Raji (cell line): Measurements from ENCODE around the gene RAD21L1.

Experiments used
- POLR2A ChIP-seq: IDR thresholded peaks from 2 replicates; pipeline ENCODE4 v1.6.1; 2011; ENCODE audit warnings: low read depth, low read length, control low read depth; ENCODE audit not compliant: insufficient read depth

RAD21L1 gene

DNA sequence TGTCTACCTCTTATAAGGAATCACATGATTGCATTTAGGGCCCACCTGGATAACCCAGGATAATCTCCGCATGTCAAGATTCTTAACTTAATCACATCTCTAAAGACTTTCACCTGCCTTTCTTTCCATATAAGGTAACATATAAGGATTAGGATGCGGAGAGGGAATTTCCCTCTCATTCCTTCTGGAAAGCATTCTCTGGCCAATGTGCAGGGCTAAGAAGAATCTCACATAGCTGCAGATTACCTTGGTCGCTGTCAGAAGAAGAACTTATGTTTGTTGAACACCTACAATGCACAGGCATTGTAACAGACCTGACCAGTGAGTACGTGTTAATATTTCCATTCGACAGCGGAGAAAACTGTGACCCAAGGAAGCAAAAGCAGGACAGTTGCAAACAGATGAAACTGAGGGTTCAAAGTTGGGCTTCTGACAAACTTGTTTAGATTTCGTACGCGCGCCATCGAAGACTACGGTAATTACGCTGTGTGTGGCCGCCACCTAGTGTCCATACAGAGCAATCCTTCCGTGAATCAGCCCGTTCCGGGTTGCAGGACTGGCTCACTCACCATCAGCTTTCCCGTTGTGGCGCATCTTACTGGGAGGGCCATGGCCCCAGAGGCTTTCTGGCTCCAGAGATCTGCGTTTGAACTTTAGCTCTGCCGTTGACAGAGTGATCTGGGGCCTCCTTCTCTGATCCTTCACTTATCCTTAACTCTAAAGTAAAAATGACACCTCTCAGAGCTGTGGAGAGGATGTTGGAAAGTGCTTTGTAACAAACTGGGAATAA lies 13.0 kb upstream of the RAD21L1 start:
- no peak for TF ChIP-seq POLR2A

DNA sequence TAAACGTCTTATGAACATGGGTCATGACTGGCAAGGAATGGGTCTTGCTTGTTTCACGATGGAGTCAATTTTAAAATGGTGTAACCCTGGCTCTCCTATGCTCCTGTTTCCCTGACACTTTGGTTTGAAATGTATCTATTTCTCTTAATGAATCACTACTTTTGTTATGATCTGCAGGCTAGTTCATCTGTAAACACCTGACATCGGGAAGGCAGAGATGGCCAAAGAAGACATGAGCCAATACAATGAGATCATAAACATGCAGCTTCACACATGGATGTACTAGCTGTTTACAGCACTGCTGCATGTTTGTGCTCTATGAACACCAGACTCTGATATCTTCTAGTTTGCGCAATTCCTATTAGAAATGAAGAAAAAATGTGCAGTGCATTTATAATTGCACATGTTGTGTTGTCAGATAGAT lies 11.0 kb upstream of the RAD21L1 start:
- no peak for TF ChIP-seq POLR2A

DNA sequence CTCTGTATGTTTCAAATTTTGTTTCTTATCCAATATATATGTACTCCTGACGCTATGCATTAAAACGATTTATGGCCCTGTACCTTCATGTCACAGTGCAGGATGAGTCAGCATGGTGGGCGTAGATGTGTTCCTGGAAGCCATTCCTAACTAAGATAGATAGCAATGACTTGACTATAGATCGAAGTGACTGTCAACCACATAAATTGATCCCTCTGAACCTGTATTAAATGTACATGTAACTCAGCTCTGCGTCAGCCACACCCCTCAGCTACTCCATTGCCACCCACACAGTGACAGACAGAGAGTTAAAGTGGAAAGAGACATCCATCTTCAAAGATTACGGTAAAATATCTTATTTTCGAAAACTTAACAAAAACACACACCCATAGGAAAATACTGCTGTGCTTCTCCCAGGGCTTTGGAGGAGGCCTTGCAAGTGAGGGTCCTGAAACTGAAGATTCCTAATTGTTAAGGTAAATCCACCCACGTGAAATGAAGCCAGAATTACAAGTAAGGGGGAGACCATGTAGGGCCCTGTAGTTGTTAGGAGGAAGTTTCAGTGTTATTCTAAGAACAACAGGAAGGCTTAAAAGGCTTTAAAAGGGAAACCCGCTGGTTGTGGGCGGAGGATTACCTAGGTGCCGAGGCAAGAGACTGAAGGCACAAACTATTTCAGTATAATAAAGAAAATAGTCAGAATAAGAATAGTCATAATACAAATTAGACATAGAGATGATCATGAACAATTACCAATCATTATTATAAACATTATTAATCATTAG lies 10.3 kb upstream of the RAD21L1 start:
- TF ChIP-seq POLR2A, result no peak

DNA sequence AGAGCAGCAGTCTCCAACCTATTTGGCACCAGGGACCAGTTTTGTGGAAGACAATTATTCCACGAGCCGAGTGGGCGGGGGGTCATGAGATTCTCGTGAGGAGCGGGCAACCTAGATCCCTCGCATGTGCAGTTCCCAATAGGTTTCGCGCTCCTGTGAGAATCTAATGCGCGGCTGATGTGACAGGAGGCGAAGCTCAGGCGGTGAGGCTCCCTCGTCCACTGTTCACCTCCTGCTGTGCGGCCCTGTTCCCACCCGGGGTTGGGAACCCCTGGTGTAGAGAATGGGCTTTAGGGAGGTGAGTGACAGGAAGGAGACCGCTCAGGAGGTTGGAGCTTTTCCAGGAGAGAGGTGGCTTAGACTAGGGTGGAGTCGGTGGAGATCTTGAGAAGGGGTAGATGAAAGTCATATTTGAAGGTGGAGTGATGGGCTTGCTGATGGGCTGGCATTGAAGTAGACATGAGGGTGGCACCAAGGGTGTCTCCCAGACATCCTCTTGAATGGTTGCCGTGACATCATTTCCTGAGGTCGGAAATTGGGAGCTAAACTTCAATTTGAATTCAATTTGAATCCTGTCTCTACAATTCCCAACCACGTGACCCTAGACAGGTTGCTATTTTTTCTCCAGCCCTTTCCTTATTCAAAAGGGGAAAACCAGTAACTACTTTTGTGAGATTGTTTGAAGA lies 1.5 kb upstream of the RAD21L1 start:
- TF ChIP-seq POLR2A, result no peak

DNA sequence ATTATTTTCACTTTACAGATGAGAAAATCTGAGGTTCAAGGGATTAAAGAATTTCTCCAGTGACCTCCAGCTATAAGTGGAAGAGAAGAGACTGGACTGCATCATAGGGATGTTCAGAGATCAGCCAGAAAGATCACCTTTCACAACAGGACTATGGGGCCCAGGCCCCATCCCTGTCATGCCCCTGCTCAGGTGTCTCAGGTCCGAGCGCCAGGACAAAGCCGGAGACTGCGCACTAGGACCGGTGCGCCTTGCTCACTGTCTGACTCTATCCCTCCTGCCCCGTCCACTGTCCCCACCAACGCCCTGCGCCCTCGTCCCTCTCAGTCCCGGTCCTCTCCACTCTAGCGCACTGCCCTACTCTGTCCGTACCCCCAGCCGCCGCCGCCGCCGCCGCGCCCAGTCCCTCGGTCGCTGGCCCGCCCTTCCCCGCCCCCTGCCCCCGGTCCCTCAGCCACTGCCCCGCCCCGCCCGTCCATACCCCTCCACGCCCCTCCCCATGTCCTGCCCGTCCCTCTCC lies 521 bp upstream of the RAD21L1 start:
- TF ChIP-seq POLR2A, result no peak

DNA sequence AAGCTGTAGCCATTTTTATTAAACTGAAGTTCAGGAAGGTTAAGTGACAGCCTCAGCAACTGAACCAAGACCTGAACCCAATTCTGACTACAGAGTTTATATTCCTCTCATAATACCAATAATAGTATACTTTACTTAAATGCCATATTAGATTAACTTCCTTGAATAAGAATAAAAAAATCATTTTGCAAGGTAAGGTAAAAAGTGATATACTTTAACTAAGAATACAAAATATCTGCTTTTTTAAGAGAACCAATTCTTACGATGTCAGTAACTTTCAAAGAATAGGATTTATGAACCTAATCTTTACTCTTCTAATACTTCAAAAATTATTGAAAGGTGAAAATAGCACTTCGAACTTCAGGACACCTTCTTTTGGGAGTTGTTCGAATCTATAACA lies 3.7 kb downstream of the RAD21L1 start:
- TF ChIP-seq POLR2A, result no peak

DNA sequence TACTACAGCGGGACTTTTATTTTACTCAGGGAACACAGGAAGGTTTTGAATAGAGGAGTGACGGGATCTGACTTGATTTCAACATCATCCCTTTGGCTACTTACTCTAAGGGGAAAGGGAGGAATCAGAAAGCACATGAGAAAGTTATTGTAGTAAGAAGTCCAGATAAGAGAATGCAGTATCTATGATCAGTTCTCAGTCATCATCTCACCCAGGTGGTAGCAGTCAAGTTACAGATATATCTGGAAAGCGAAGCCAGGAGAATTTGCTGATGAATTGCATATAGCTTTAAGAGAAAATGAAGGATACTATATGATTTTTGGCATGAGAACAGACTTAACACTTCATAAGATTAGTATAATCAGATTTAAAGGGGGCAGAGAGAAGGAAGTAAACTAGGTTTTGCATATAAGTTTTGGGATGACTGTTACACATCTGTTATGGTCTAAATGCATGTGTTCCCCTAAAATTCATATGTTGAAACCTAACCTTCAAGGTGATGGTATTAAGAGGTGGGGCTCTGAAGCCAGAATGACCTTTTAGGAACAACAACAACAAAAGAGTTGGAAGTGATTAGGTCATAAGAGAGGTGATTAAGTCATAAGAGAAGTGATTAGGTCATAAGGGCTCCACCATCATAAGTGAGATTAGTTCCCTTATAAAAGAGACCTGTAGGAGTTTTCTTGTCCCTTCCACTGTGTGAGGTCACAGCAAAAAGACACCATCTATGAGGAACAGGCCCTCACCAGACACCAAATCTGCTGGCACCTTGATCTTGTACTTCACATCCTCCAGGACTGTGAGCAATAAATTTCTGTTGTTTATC lies 6.7 kb downstream of the RAD21L1 start:
- TF ChIP-seq POLR2A, result no peak

DNA sequence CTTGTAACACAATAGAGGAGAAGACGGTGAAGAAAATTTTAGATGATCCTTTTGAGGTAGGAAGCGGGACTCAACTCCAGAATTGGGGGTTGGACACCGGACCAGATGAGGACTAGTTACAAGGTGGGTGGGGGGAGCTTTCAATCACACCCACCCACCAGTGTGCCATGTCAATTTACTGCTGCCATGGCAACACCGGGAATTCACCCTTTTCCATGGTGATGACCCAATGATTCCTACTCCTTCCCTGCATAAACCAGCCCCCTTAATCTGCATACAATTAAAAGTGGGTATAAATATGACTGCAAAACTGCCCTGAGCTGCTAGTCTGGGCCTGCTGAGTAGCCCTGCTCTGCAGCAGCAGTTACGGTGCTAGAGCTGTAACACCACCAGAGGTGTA lies 14.7 kb downstream of the RAD21L1 start:
- TF ChIP-seq POLR2A, result no peak

DNA sequence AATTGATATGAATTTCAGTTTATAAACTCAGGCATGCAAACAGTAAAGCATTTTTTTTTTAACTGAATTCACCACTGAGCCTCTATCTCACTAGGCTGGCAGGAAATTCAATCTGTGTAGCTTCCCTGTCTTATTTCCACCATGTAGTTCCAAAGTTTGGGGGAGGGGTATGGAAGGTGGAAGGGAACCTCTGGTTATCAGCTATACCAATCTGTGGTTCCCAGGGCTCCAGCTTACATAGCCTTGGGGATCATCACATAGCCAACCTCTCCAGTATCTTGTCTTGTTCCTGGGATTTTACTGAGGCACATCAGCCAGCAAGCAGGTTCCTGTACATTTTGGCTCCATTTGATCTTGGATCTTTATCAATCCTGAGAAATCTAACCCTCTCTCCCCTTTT lies 15.6 kb downstream of the RAD21L1 start:
- no peak for TF ChIP-seq POLR2A

DNA sequence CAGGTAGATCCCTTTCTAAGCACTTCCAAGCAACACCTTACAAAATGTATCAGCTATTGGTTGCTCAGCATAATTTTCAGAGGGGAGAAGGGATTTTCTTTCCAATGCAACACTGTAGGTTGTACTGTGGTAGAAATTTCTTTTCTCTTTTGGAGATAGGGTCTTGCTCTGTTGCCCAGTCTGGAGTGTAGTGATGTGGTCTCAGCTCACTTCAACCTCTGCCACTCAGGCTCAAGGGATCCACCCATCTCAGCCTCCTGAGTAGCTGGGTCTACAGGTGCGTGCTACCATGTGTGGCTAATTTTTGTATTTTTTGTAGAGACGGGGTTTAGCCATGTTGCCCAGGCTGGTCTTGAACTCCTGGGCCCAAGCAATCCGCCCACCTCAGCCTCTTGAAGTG lies 16.3 kb downstream of the RAD21L1 start:
- no peak for TF ChIP-seq POLR2A

DNA sequence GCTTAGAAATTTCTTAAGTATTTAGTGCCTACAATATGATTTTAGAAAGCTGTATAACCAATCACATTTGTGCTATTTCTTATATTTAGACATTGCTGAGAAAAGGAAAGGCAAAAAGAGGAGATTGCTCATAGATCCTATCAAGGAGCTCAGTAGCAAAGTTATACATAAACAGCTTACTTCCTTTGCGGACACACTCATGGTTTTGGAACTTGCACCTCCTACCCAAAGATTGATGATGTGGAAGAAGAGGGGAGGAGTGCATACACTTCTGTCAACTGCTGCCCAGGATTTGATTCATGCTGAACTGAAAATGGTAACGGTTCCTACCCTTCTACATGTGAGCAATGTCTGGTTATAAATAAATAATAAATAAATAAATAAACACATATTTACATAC lies 16.7 kb downstream of the RAD21L1 start:
- no peak for TF ChIP-seq POLR2A

DNA sequence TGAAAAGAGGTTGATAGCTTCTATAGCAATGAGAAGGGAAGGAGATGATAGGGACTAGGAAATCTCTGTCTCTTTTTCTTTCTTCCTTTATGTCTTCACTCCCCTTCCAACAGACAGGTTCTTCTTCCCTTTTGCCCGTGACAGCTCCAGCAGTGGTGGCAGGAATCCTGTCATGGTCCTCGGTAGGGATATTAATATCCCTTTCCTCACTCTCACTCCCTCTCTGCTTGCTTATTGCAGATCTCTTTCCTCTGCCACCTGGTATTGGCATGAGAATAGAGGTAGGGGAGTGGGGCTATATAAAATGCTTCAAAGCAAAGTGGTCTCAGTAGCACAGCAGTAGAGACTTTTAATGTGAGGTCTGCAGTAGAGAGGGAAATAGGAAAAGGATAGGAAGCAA lies 19.7 kb downstream of the RAD21L1 start:
- no peak for TF ChIP-seq POLR2A

DNA sequence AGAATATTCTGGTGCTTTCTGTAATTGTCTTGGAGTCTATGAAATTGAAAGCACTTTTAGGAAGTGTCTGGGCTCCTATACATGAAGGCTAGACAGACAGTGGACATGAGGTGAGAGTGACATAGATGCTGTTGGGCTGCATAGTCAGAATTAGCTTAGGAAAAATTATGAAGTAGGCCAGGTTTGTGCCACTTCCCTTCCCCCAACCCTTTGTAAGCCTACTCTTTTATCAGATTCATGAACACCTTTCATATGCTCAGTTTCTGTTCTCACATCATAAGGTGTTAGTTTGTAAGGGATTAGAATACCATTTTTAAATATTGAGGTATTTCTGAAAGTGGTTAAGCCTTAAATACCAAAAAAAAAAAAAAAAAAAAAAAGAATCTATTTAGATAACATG lies 21.8 kb downstream of the RAD21L1 start:
- no peak for TF ChIP-seq POLR2A

DNA sequence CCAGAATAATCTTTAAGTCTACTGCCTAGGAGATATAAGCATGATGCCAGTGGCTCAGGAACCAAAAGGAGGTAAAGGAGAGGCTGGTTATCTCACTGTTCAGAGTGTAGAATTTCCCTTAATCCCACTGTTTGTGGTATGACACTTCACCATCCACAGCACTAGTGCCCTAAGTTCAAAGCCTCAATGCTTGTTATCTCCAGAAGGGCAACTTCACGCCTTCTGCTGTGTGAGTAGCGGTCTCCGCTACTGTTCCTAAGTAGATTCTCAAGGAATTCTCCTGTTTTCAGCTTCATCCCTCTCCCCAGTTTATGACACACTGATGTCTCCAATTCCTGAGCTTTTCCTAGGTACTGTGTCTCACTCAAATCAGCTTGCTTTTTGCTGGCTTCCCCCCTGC lies 26.6 kb downstream of the RAD21L1 start:
- no peak for TF ChIP-seq POLR2A

DNA sequence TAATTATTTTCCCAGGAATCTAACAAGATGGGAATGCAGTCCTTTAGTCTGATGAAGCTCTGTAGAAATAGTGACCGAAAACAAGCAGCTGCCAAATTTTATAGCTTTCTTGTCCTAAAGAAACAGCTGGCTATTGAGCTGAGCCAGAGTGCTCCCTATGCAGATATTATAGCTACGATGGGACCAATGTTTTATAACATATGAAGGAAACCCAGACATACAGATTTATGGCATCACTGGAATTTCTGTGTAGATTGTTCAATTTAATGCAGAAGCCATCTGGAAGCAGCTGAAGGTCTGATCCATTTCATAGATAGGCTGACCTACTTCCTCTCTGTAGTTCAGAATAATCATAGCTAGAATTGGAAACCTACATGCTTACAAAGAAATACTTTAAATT lies 28.4 kb downstream of the RAD21L1 start:
- no peak for TF ChIP-seq POLR2A
